ENCODE measurements around the gene GALNT7. TPM values are rescaled to one million over a fixed set of nuclear protein-coding genes. Genes with fewer than 3 reads are reported as not detected.

GALNT7 gene
- total RNA-seq, 1 experiment from 2014 or later = 28.9 TPM

DNA sequence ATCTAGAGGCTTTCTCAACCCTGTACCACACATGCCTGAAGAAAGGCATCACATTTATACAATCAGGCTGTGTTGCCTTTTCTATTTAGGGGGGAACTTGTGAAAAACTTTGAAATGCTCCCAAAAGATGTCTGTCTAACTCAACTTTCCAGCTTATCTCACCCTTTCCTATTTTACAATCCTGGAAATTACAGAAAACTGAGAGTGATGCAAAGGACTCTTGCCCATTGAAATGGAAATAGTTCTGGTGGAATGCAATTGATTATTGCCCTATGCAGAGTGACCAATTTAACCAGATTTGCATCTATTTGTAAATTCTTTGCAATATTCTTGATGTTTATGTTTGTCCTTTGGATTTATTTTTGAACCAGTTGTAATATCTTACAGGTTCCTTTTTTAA lies 77.3 kb downstream of the GALNT7 start:
- H4K20me1 ChIP-seq (ENCODE audit: insufficient read depth, low read depth, low read length) = no peaks in the 10 kb centered on the region
- H3K79me2 ChIP-seq (ENCODE audit: low read length) = peaks cover 89% of the 10 kb centered on the region
- H3K9ac ChIP-seq (ENCODE audit: low read length) = peak overlapping the region; percentile 65
- H3K36me3 ChIP-seq (ENCODE audit: insufficient read depth, low read length) = 0 out of 2 replicates have a peak, but pooled peaks cover 3% of the 10 kb centered on the region
- H3K9me3 ChIP-seq (ENCODE audit: low read length) = no peaks in the 10 kb centered on the region
- DNase-seq = no peak
- peak overlapping the region; percentile 62 for H3K4me3 ChIP-seq (ENCODE audit: low read length)
- H3K27ac ChIP-seq (ENCODE audit: low read length) = peak overlapping the region; percentile 99
- H3K27me3 ChIP-seq (ENCODE audit: low read length) = no peaks in the 10 kb centered on the region
- H3K4me2 ChIP-seq (ENCODE audit: low read depth, low read length, poor library complexity, severe bottlenecking) = peak overlapping the region; percentile 87
- peaks cover 91% of the 10 kb centered on the region for H3K4me1 ChIP-seq (ENCODE audit: low read length)
- no peaks in the 10 kb centered on the region for H3K9me2 ChIP-seq (replicated peaks; ENCODE audit: insufficient read depth, low read length)
- no peak overlapping the region for H2AFZ ChIP-seq (ENCODE audit: low read length)

- DNase-seq = peak; percentile 81
- Histone ChIP-seq H4K20me1 (ENCODE audit: insufficient read depth, low read depth, low read length) (no peaks in the 10 kb centered on the region), H3K9ac (ENCODE audit: low read length) (peak overlapping the region; percentile 66), H3K4me3 (ENCODE audit: low read length) (peak overlapping the region; percentile 62), H3K9me3 (ENCODE audit: low read length) (no peaks in the 10 kb centered on the region), H3K79me2 (ENCODE audit: low read length) (peaks cover 91% of the 10 kb centered on the region), H3K9me2 (replicated peaks; ENCODE audit: insufficient read depth, low read length) (no peaks in the 10 kb centered on the region), H2AFZ (ENCODE audit: low read length) (no peak overlapping the region), H3K4me2 (ENCODE audit: low read depth, low read length, poor library complexity, severe bottlenecking) (peak overlapping the region; percentile 87), H3K27me3 (ENCODE audit: low read length) (no peaks in the 10 kb centered on the region), H3K36me3 (ENCODE audit: insufficient read depth, low read length) (0 out of 2 replicates have a peak, but pooled peaks cover 3% of the 10 kb centered on the region), H3K27ac (ENCODE audit: low read length) (peak overlapping the region; percentile 99), H3K4me1 (ENCODE audit: low read length) (peaks cover 89% of the 10 kb centered on the region)
Observed at GRCh38 chr4:173246719-173247118, 78.1 kb downstream of the GALNT7 start.

GRCh38 chr4:173247321-173247720 lies 78.7 kb downstream of the GALNT7 start:
- Histone ChIP-seq H3K27ac (ENCODE audit: low read length) (peak overlapping the region; percentile 99), H3K9me2 (replicated peaks; ENCODE audit: insufficient read depth, low read length) (no peaks in the 10 kb centered on the region), H3K4me3 (ENCODE audit: low read length) (peak overlapping the region; percentile 62), H3K9me3 (ENCODE audit: low read length) (no peaks in the 10 kb centered on the region), H3K36me3 (ENCODE audit: insufficient read depth, low read length) (0 out of 2 replicates have a peak, but pooled peaks cover 3% of the 10 kb centered on the region), H3K9ac (ENCODE audit: low read length) (peak overlapping the region; percentile 66), H3K79me2 (ENCODE audit: low read length) (peaks cover 91% of the 10 kb centered on the region), H3K27me3 (ENCODE audit: low read length) (no peaks in the 10 kb centered on the region), H3K4me2 (ENCODE audit: low read depth, low read length, poor library complexity, severe bottlenecking) (peak overlapping the region; percentile 87), H3K4me1 (ENCODE audit: low read length) (peaks cover 88% of the 10 kb centered on the region), H2AFZ (ENCODE audit: low read length) (no peak overlapping the region), H4K20me1 (ENCODE audit: insufficient read depth, low read depth, low read length) (no peaks in the 10 kb centered on the region)
- peak; percentile 55 for DNase-seq

GRCh38 chr4:173248690-173249089 lies 80.1 kb downstream of the GALNT7 start:
- Histone ChIP-seq H2AFZ (ENCODE audit: low read length) (no peak overlapping the region), H3K9ac (ENCODE audit: low read length) (no peak overlapping the region), H3K9me2 (replicated peaks; ENCODE audit: insufficient read depth, low read length) (no peaks in the 10 kb centered on the region), H3K4me2 (ENCODE audit: low read depth, low read length, poor library complexity, severe bottlenecking) (peak overlapping the region; percentile 5), H3K4me1 (ENCODE audit: low read length) (peaks cover 83% of the 10 kb centered on the region), H3K27ac (ENCODE audit: low read length) (peak overlapping the region; percentile 99), H4K20me1 (ENCODE audit: insufficient read depth, low read depth, low read length) (no peaks in the 10 kb centered on the region), H3K36me3 (ENCODE audit: insufficient read depth, low read length) (0 out of 2 replicates have a peak, but pooled peaks cover 3% of the 10 kb centered on the region), H3K4me3 (ENCODE audit: low read length) (no peak overlapping the region), H3K9me3 (ENCODE audit: low read length) (no peaks in the 10 kb centered on the region), H3K27me3 (ENCODE audit: low read length) (no peaks in the 10 kb centered on the region), H3K79me2 (ENCODE audit: low read length) (peaks cover 91% of the 10 kb centered on the region)
- no peak for DNase-seq

DNA sequence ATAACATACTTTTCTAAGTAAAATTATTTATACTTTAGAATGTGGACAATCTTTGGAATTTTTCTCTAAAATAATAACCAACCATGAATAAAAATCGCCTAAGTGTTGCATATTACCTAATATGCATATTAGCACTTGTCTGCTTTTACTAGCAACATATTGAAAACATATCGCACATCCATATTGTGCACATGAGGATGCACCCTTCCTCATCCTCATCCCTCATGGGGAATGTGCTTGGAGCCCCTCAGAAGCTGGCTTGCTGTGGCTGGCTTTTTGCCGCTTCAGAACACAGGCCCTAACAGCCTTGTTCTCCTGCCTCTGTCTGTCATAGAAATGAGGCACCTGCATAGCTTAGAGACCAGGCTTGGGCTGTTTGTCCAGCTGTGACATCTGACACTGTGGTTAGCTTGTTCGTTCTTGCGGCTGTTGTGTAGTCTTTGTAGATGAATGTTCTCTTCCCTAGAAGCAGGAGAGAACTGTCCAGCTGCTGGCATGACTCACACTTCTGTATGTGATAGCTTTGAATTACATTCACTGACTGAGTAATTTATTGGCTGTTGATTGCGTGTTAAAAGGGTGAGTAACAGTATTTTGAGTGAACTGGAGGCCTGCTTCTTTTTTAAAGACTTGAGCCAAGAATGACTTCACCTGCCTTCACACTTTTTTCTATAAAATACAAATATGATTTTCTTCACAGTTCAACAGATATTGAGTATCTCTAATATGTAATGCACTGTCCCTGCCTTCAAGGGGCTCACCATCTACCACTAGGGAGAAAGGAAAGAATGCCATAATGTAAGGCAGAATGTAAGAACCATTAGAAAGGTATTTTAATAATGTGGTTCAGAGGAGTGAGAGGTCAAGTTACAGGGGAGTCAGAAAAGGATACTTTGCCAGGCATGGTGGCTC lies 83.7 kb downstream of the GALNT7 start:
- no peaks in the 10 kb centered on the region for H3K9me2 ChIP-seq (replicated peaks; ENCODE audit: insufficient read depth, low read length)
- H3K27ac ChIP-seq (ENCODE audit: low read length) = no peak overlapping the region
- no peaks in the 10 kb centered on the region for H4K20me1 ChIP-seq (ENCODE audit: insufficient read depth, low read depth, low read length)
- H3K79me2 ChIP-seq (ENCODE audit: low read length) = peaks cover 98% of the 10 kb centered on the region
- H3K4me3 ChIP-seq (ENCODE audit: low read length) = no peak overlapping the region
- H3K4me2 ChIP-seq (ENCODE audit: low read depth, low read length, poor library complexity, severe bottlenecking) = no peak overlapping the region
- 0 out of 2 replicates have a peak, but pooled peaks cover 3% of the 10 kb centered on the region for H3K36me3 ChIP-seq (ENCODE audit: insufficient read depth, low read length)
- peaks cover 80% of the 10 kb centered on the region for H3K4me1 ChIP-seq (ENCODE audit: low read length)
- H3K9me3 ChIP-seq (ENCODE audit: low read length) = no peaks in the 10 kb centered on the region
- H3K9ac ChIP-seq (ENCODE audit: low read length) = no peak overlapping the region
- no peaks in the 10 kb centered on the region for H3K27me3 ChIP-seq (ENCODE audit: low read length)
- no peak for DNase-seq
- H2AFZ ChIP-seq (ENCODE audit: low read length) = no peak overlapping the region

- H3K4me1 ChIP-seq (ENCODE audit: low read length) = peaks cover 71% of the 10 kb centered on the region
- H3K79me2 ChIP-seq (ENCODE audit: low read length) = peaks cover 96% of the 10 kb centered on the region
- H3K27ac ChIP-seq (ENCODE audit: low read length) = peak overlapping the region; percentile 26; the same call in 1 of the 2 replicates
- H4K20me1 ChIP-seq (ENCODE audit: insufficient read depth, low read depth, low read length) = no peaks in the 10 kb centered on the region
- H3K9ac ChIP-seq (ENCODE audit: low read length) = no peak overlapping the region
- no peak overlapping the region for H3K4me3 ChIP-seq (ENCODE audit: low read length)
- H2AFZ ChIP-seq (ENCODE audit: low read length) = no peak overlapping the region
- no peaks in the 10 kb centered on the region for H3K9me3 ChIP-seq (ENCODE audit: low read length)
- no peaks in the 10 kb centered on the region for H3K9me2 ChIP-seq (replicated peaks; ENCODE audit: insufficient read depth, low read length)
- no peaks in the 10 kb centered on the region for H3K27me3 ChIP-seq (ENCODE audit: low read length)
- 0 out of 2 replicates have a peak, but pooled peaks cover 3% of the 10 kb centered on the region for H3K36me3 ChIP-seq (ENCODE audit: insufficient read depth, low read length)
- H3K4me2 ChIP-seq (ENCODE audit: low read depth, low read length, poor library complexity, severe bottlenecking) = no peak overlapping the region
- DNase-seq = no peak
Observed at GRCh38 chr4:173253561-173253960, 85.0 kb downstream of the GALNT7 start.

DNA sequence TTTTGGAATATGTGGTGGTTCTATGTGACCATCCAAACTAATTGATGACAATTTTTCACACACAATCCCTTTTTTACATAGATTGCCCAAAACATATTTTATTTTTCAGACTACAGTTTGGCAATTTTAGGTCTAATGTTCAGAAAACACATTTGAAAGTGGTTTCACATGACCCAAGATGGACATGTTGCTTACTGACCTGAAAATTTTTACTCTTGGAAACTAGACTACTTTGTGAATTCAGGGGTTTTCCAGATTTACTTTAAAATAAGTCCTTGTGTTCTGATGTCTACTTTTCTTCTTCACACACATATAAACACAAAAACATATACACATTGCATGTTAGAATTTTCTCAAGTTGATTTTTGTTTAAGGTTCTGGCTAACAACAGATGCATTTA lies 86.0 kb downstream of the GALNT7 start:
- Histone ChIP-seq H4K20me1 (ENCODE audit: insufficient read depth, low read depth, low read length) (no peaks in the 10 kb centered on the region), H3K9me3 (ENCODE audit: low read length) (no peaks in the 10 kb centered on the region), H3K4me1 (ENCODE audit: low read length) (peaks cover 60% of the 10 kb centered on the region), H3K27ac (ENCODE audit: low read length) (0 out of 2 replicates have a peak overlapping the region, but pooled peaks have one; percentile 30), H2AFZ (ENCODE audit: low read length) (no peak overlapping the region), H3K9me2 (replicated peaks; ENCODE audit: insufficient read depth, low read length) (no peaks in the 10 kb centered on the region), H3K4me3 (ENCODE audit: low read length) (no peak overlapping the region), H3K4me2 (ENCODE audit: low read depth, low read length, poor library complexity, severe bottlenecking) (no peak overlapping the region), H3K9ac (ENCODE audit: low read length) (no peak overlapping the region), H3K27me3 (ENCODE audit: low read length) (no peaks in the 10 kb centered on the region), H3K79me2 (ENCODE audit: low read length) (peaks cover 96% of the 10 kb centered on the region), H3K36me3 (ENCODE audit: insufficient read depth, low read length) (no peaks in the 10 kb centered on the region)
- DNase-seq = no peak

GRCh38 chr4:173256825-173257224 lies 88.2 kb downstream of the GALNT7 start:
- Histone ChIP-seq H3K36me3 (ENCODE audit: insufficient read depth, low read length) (no peaks in the 10 kb centered on the region), H3K4me3 (ENCODE audit: low read length) (no peak overlapping the region), H3K9me3 (ENCODE audit: low read length) (no peaks in the 10 kb centered on the region), H3K27ac (ENCODE audit: low read length) (peak overlapping the region; percentile 47), H3K27me3 (ENCODE audit: low read length) (no peaks in the 10 kb centered on the region), H3K9ac (ENCODE audit: low read length) (no peak overlapping the region), H2AFZ (ENCODE audit: low read length) (no peak overlapping the region), H3K79me2 (ENCODE audit: low read length) (peaks cover 89% of the 10 kb centered on the region), H3K4me2 (ENCODE audit: low read depth, low read length, poor library complexity, severe bottlenecking) (no peak overlapping the region), H4K20me1 (ENCODE audit: insufficient read depth, low read depth, low read length) (no peaks in the 10 kb centered on the region), H3K9me2 (replicated peaks; ENCODE audit: insufficient read depth, low read length) (no peaks in the 10 kb centered on the region), H3K4me1 (ENCODE audit: low read length) (peaks cover 48% of the 10 kb centered on the region)
- no peak for DNase-seq

All from Karpas-422 (cell line).